ENCODE results near the gene PIGB.

PIGB gene

DNA sequence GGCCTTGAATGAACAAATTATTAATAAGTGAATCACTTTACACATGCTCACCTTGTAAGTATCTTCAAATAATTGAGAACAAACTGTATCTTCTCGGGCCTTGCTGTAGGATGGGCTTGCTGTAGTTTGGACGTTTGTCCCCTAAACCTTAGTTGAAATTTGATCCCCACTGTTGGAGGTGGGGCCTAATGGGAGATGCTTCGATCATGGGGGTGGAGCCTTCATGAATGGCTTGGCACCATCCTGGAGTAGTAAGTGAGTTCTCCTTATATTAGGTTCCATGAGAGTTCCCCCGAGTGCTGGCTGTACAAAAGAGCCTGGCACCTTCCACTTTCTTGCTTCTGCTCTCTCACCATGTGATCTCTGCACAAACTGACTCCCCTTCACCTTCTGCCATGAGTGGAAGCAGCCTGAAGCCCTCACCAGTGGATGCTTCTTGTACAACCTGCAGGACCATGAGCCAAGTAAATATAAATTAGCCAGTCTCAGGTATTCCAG lies 29.3 kb downstream of the PIGB start:
- Histone ChIP-seq H3K27ac (no peak overlapping the region), H3K4me1 (no peaks in the 10 kb centered on the region), H3K79me2 (no peaks in the 10 kb centered on the region), H3K4me3 (ENCODE audit: low read depth, low read length) (no peak overlapping the region), H3K36me3 (ENCODE audit: control insufficient read depth, insufficient read depth, low read length) (no peaks in the 10 kb centered on the region), H3K27me3 (ENCODE audit: control insufficient read depth, insufficient read depth, low read length) (no peaks in the 10 kb centered on the region), H3K4me2 (ENCODE audit: low read length) (no peak overlapping the region), H2AFZ (no peak overlapping the region), H3K9me3 (ENCODE audit: control insufficient read depth, low read length) (no peaks in the 10 kb centered on the region), H3K9ac (no peak overlapping the region)
- TF ChIP-seq, protein P1, sequence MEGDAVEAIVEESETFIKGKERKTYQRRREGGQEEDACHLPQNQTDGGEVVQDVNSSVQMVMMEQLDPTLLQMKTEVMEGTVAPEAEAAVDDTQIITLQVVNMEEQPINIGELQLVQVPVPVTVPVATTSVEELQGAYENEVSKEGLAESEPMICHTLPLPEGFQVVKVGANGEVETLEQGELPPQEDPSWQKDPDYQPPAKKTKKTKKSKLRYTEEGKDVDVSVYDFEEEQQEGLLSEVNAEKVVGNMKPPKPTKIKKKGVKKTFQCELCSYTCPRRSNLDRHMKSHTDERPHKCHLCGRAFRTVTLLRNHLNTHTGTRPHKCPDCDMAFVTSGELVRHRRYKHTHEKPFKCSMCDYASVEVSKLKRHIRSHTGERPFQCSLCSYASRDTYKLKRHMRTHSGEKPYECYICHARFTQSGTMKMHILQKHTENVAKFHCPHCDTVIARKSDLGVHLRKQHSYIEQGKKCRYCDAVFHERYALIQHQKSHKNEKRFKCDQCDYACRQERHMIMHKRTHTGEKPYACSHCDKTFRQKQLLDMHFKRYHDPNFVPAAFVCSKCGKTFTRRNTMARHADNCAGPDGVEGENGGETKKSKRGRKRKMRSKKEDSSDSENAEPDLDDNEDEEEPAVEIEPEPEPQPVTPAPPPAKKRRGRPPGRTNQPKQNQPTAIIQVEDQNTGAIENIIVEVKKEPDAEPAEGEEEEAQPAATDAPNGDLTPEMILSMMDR (IDR thresholded peaks at IDR 0.05), result no peak

DNA sequence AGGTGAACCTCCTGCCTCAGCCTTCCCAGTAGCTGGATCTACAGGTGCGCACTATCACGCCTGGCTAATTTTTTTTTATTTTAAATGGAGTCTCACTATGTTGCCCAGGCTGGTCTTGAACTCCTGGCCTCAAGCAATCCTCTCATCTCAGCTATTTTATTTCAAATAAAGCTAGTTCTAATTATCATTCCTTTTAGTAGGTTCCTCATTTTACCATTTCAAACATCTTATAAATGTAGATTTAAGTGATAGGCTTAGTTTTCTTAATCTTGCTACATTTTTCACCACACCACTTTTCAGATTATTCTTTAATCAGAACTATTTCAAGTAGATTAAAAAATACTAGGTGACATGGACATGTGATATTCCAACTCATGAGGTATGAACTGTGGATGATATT lies 30.3 kb downstream of the PIGB start:
- TF ChIP-seq, protein P1 (IDR thresholded peaks at IDR 0.05), result no peak
- H3K9ac ChIP-seq, result no peak overlapping the region
- no peak overlapping the region for H3K4me3 ChIP-seq (ENCODE audit: low read depth, low read length)
- H3K27ac ChIP-seq, result no peak overlapping the region
- H3K79me2 ChIP-seq, result no peaks in the 10 kb centered on the region
- H3K9me3 ChIP-seq (ENCODE audit: control insufficient read depth, low read length), result no peaks in the 10 kb centered on the region
- H3K36me3 ChIP-seq (ENCODE audit: control insufficient read depth, insufficient read depth, low read length), result no peaks in the 10 kb centered on the region
- H3K27me3 ChIP-seq (ENCODE audit: control insufficient read depth, insufficient read depth, low read length), result no peaks in the 10 kb centered on the region
- H3K4me2 ChIP-seq (ENCODE audit: low read length), result no peak overlapping the region
- H3K4me1 ChIP-seq, result no peaks in the 10 kb centered on the region
- no peak overlapping the region for H2AFZ ChIP-seq

GRCh38 chr15:55353025-55353424 lies 34.0 kb downstream of the PIGB start:
- Histone ChIP-seq H3K36me3 (ENCODE audit: control insufficient read depth, insufficient read depth, low read length) (no peaks in the 10 kb centered on the region), H3K27ac (no peak overlapping the region), H3K4me2 (ENCODE audit: low read length) (no peak overlapping the region), H3K9ac (no peak overlapping the region), H3K4me3 (ENCODE audit: low read depth, low read length) (no peak overlapping the region), H3K9me3 (ENCODE audit: control insufficient read depth, low read length) (no peaks in the 10 kb centered on the region), H3K4me1 (no peaks in the 10 kb centered on the region), H3K27me3 (ENCODE audit: control insufficient read depth, insufficient read depth, low read length) (no peaks in the 10 kb centered on the region), H3K79me2 (no peaks in the 10 kb centered on the region), H2AFZ (no peak overlapping the region)
- TF ChIP-seq, protein P1 (IDR thresholded peaks at IDR 0.05), result no peak

DNA sequence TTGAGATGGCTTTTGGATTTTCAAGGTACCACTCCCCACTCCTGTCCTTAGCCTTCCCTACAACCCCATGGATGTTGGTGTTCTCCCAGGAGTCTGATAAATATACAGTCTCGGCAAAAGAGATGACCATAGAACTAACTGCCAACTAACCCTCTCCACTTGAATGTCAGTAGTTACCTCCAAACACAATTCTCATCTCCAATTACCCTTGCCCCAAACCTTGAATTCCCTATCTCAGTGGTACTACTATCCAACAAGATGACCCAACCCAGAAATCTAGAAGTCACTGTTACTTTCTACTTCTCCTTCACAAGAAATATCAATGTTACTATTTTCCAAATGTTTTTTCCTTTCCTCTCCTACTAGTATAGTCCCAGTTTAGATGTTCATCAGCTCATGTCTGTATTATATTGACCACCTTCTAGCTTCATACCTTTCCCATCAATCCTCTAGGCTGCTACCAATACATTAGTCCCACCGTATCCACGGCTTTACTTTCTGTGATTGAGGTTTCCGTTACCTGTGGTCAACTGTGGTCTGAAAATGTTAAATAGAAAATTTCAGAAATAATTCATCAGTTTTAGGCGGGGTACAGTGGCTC lies 38.1 kb downstream of the PIGB start:
- Histone ChIP-seq H3K9me3 (ENCODE audit: control insufficient read depth, low read length) (no peaks in the 10 kb centered on the region), H3K9ac (no peak overlapping the region), H3K27ac (no peak overlapping the region), H3K4me2 (ENCODE audit: low read length) (no peak overlapping the region), H3K4me1 (no peaks in the 10 kb centered on the region), H3K4me3 (ENCODE audit: low read depth, low read length) (no peak overlapping the region), H3K27me3 (ENCODE audit: control insufficient read depth, insufficient read depth, low read length) (no peaks in the 10 kb centered on the region), H2AFZ (no peak overlapping the region), H3K79me2 (no peaks in the 10 kb centered on the region), H3K36me3 (ENCODE audit: control insufficient read depth, insufficient read depth, low read length) (no peaks in the 10 kb centered on the region)
- TF ChIP-seq, protein P1 (IDR thresholded peaks at IDR 0.05), result no peak

GRCh38 chr15:55357774-55358173 lies 38.8 kb downstream of the PIGB start:
- Histone ChIP-seq H3K36me3 (ENCODE audit: control insufficient read depth, insufficient read depth, low read length) (no peaks in the 10 kb centered on the region), H3K4me3 (ENCODE audit: low read depth, low read length) (no peak overlapping the region), H3K27me3 (ENCODE audit: control insufficient read depth, insufficient read depth, low read length) (no peaks in the 10 kb centered on the region), H3K9ac (no peak overlapping the region), H3K79me2 (no peaks in the 10 kb centered on the region), H3K4me1 (no peaks in the 10 kb centered on the region), H3K4me2 (ENCODE audit: low read length) (no peak overlapping the region), H3K27ac (no peak overlapping the region), H3K9me3 (ENCODE audit: control insufficient read depth, low read length) (no peaks in the 10 kb centered on the region), H2AFZ (no peak overlapping the region)
- TF ChIP-seq, protein P1 (IDR thresholded peaks at IDR 0.05), result no peak

Measured in parathyroid adenoma (tissue), 2 donors.